K562 (cell line): Measurements from ENCODE around the gene TMEM95. TPM values are rescaled to one million over a fixed set of nuclear protein-coding genes. Genes with fewer than 3 reads are reported as not detected.

ENCODE experiments used
- ATAC-seq: fragments of 200-7000 bp; cut with Tn5 transposase; 3 replicates; pipeline ENCODE4 v1.9.1; 2020; ENCODE audit warnings: moderate library complexity
- BruUV-seq: library from RNA; stranded (reverse); fragments of 400-500 nt; replicated peaks from 2 replicates; lab custom pipeline; 2021; lab: Mats Ljungman, UMichigan
- CTCF ChIA-PET: fragments of 300-600 bp; formaldehyde crosslinking; extraction: SDS; loops from one replicate; lab custom pipeline; 2021; ENCODE audit warnings: low intra/inter-chr PET ratio; lab: Yijun Ruan, JAX
- POLR2A ChIA-PET: fragments of 300-600, 350-650 bp; sonication (Branson Sonifier 250); formaldehyde crosslinking; extraction: SDS; loops from one replicate; lab custom pipeline; 2021; ENCODE audit warnings: antibody characterized with exemption, inconsistent platforms; lab: Yijun Ruan, JAX
- DNase-seq, 4 experiments: peaks; one replicate each; pipeline versions ENCODE4 v3.0.0 to v3.0.0-alpha.2; 2011 to 2018; ENCODE audit warnings: low spot score in 3 of 4, mixed read lengths in 3 of 4; ENCODE audit errors: extremely low read depth in 1 of 4
- FAIRE-seq: peaks from 2 replicates; lab custom pipeline; 2011; peaks lifted over from hg19 to GRCh38; lab: Jason Lieb, UNC
- H2AFZ ChIP-seq: 2 replicates; pipeline ENCODE4 v1.6.0; 2011; ENCODE audit warnings: low read depth, low read length, control low read depth, inconsistent platforms
- H3K27ac ChIP-seq: fragments of 200-600 bp; 3 replicates; pipeline ENCODE4 v1.8.0; 2011; ENCODE audit warnings: low read depth, mild to moderate bottlenecking, control low read depth, inconsistent platforms, low read length, moderate library complexity, mixed read lengths; ENCODE audit errors: extremely low read depth
- H3K27me3 ChIP-seq, 2 experiments: fragments of 300-600 bp in 1 of 2; 2 replicates in 1 of 2; 3 replicates in 1 of 2; pipeline versions ENCODE4 v1.6.0 to v1.8.0; 2011; ENCODE audit warnings: inconsistent platforms in 2 of 2, low read length in 2 of 2, mild to moderate bottlenecking in 1 of 2, mixed read lengths in 1 of 2, moderate library complexity in 1 of 2; ENCODE audit not compliant: control insufficient read depth in 2 of 2, insufficient read depth in 2 of 2
- H3K36me3 ChIP-seq: fragments of 300-600 bp; 3 replicates; pipeline ENCODE4 v1.8.0; 2011; ENCODE audit warnings: mild to moderate bottlenecking, low read length, inconsistent platforms; ENCODE audit not compliant: control insufficient read depth, insufficient read depth
- H3K4me1 ChIP-seq, 2 experiments: fragments of 200-600 bp in 1 of 2; replicated peaks in 1 of 2; 2 replicates in 1 of 2; 3 replicates in 1 of 2; pipeline versions ENCODE4 v1.5.1 to v1.8.0; 2011; ENCODE audit warnings: inconsistent platforms in 2 of 2, low read length in 2 of 2, mild to moderate bottlenecking in 1 of 2, mixed read lengths in 1 of 2, moderate library complexity in 1 of 2; ENCODE audit not compliant: control insufficient read depth in 2 of 2, insufficient read depth in 2 of 2
- H3K4me2 ChIP-seq: 2 replicates; pipeline ENCODE4 v1.6.1; 2011; ENCODE audit warnings: low read length, control low read depth, inconsistent platforms, mixed read lengths; ENCODE audit not compliant: insufficient read depth
- H3K4me3 ChIP-seq: fragments of 200-600 bp; sonication (generic), shearing (Covaris generic); 2 replicates; pipeline ENCODE4 v1.5.1; 2016; ENCODE audit warnings: control low read depth, inconsistent platforms
- H3K79me2 ChIP-seq: fragments of 200-600 bp; 3 replicates; pipeline ENCODE4 v1.8.0; 2011; ENCODE audit warnings: low read length, inconsistent platforms; ENCODE audit not compliant: control insufficient read depth, insufficient read depth
- H3K9ac ChIP-seq, 2 experiments: 2 replicates each; pipeline versions ENCODE4 v1.6.0 to v1.6.1; 2011; ENCODE audit warnings: low read depth in 2 of 2, low read length in 2 of 2, control low read depth in 1 of 2, inconsistent platforms in 1 of 2, mild to moderate bottlenecking in 1 of 2, mixed read lengths in 1 of 2; ENCODE audit not compliant: insufficient read depth in 1 of 2
- H3K9me1 ChIP-seq: one replicate; pipeline ENCODE4 v1.6.0; 2011; ENCODE audit warnings: inconsistent platforms, mild to moderate bottlenecking, low read length, moderate library complexity; ENCODE audit not compliant: control insufficient read depth, insufficient read depth
- H3K9me3 ChIP-seq: replicated peaks from 2 replicates; pipeline ENCODE4 v1.5.1; 2011; ENCODE audit warnings: low read depth, low read length, inconsistent platforms; ENCODE audit not compliant: control insufficient read depth, insufficient read depth
- H4K20me1 ChIP-seq: replicated peaks from 2 replicates; pipeline ENCODE4 v1.6.1; 2011; ENCODE audit warnings: low read length, inconsistent platforms, mixed read lengths; ENCODE audit not compliant: control insufficient read depth, insufficient read depth
- CHCHD3 ChIP-seq: fragments of 250-450 bp; sonication (Bioruptor Pico); IDR thresholded peaks from 2 replicates; pipeline ENCODE4 v2.1.2; 2022; ENCODE audit warnings: mild to moderate bottlenecking
- EP400 ChIP-seq: fragments of 450-650 bp; IDR thresholded peaks from 2 replicates; pipeline ENCODE4 v1.6.1; 2017; ENCODE audit warnings: antibody characterized with exemption, mild to moderate bottlenecking, moderate library complexity
- HDAC2 ChIP-seq: fragments of 450-650 bp; IDR thresholded peaks from 2 replicates; pipeline ENCODE4 v1.6.1; 2016; ENCODE audit warnings: mild to moderate bottlenecking
- JUNB ChIP-seq: fragments of 450-650 bp; formaldehyde crosslinking; conservative IDR thresholded peaks from 2 replicates; pipeline ENCODE4 v1.4.0; 2020; ENCODE audit warnings: mild to moderate bottlenecking
- KDM5B ChIP-seq: fragments of 200-600 bp; sonication (generic); IDR thresholded peaks from 2 replicates; pipeline ENCODE4 v1.6.1; 2012; ENCODE audit warnings: low read depth, mild to moderate bottlenecking, moderate library complexity, low read length, control low read depth, inconsistent platforms; ENCODE audit not compliant: insufficient replicate concordance
- MBD2 ChIP-seq: sonication (generic); IDR thresholded peaks from 2 replicates; pipeline ENCODE4 v1.6.1; 2016; ENCODE audit warnings: low read depth, borderline replicate concordance
- NEUROD1 ChIP-seq: fragments of 150-350 bp; IDR thresholded peaks from 2 replicates; pipeline ENCODE4 v1.6.1; 2014; ENCODE audit warnings: borderline replicate concordance, low read length, low read depth; ENCODE audit not compliant: partially characterized antibody
- NRF1 ChIP-seq, 2 experiments: fragments of 450-650 bp; IDR thresholded peaks in 1 of 2; conservative IDR thresholded peaks in 1 of 2; 2 replicates each; pipeline ENCODE4 v1.6.1; 2014; ENCODE audit warnings: mild to moderate bottlenecking in 2 of 2
- OTX1 ChIP-seq: fragments of 450-650 bp; formaldehyde crosslinking; IDR thresholded peaks from 2 replicates; pipeline ENCODE4 v1.4.0; 2022; ENCODE audit warnings: mild to moderate bottlenecking
- PHF8 ChIP-seq: fragments of 200-600 bp; sonication (generic); IDR thresholded peaks from 2 replicates; pipeline ENCODE4 v1.6.1; 2012; ENCODE audit warnings: mixed run types, mild to moderate bottlenecking, inconsistent platforms, low read length, moderate library complexity, borderline replicate concordance
- PHTF2 ChIP-seq: fragments of 250-450 bp; sonication (Bioruptor Pico); IDR thresholded peaks from 2 replicates; pipeline ENCODE4 v1.5.0; 2021; ENCODE audit warnings: mild to moderate bottlenecking
- PKNOX1 ChIP-seq: fragments of 450-650 bp; IDR thresholded peaks from 2 replicates; pipeline ENCODE4 v1.6.1; 2016
- POLR2G ChIP-seq: fragments of 200-400 bp; formaldehyde crosslinking; IDR thresholded peaks from 2 replicates; pipeline ENCODE4 v1.6.1; 2017; ENCODE audit warnings: low read depth, mild to moderate bottlenecking, antibody characterized with exemption, low read length, moderate library complexity
- ZBTB5 ChIP-seq: fragments of 450-650 bp; IDR thresholded peaks from 2 replicates; pipeline ENCODE4 v1.6.1; 2017; ENCODE audit warnings: antibody characterized with exemption
- ZBTB7A ChIP-seq: IDR thresholded peaks from 2 replicates; pipeline ENCODE4 v1.6.1; 2011; ENCODE audit warnings: low read depth, mild to moderate bottlenecking, low read length, moderate library complexity, borderline replicate concordance; ENCODE audit not compliant: control insufficient read depth
- ZFX ChIP-seq: sonication (generic); formaldehyde crosslinking; IDR thresholded peaks from 2 replicates; pipeline ENCODE4 v1.8.0; 2022; ENCODE audit warnings: mild to moderate bottlenecking, missing genetic modification reagents, moderate library complexity
- ZNF655 ChIP-seq: fragments of 250-450 bp; sonication (Bioruptor Pico); IDR thresholded peaks from 2 replicates; pipeline ENCODE4 v1.5.0; 2021
- WGBS: fragments of 100-300 bp; shearing (Covaris generic); methylation state at CpG from one replicate; pipeline ENCODE4 v1.1.6; 2016; ENCODE audit warnings: low coverage, mixed read lengths; ENCODE audit not compliant: insufficient coverage; ENCODE audit errors: missing lambda C conversion rate; 5-methylcytosine and 5-hydroxymethylcytosine counted together
- in situ Hi-C: fragments of 300-500 bp; cut with MboI; formaldehyde crosslinking; loops from 4 replicates; pipeline ENCODE4 v1.15.0; 2018; ENCODE audit warnings: inconsistent platforms, mixed read lengths
- intact Hi-C: fragments of 100-400 bp; cut with micrococcal nuclease; formaldehyde crosslinking; loops from 2 replicates; pipeline ENCODE4 v1.14.2; 2022
- polyA plus RNA-seq, 8 experiments: library from polyadenylated mRNA; depleted of rRNA in 4 of 8; stranded (reverse) in 5 of 8; unstranded in 3 of 8; fragments of >200 nt; fragmentation: Nextera tagmentation in 2 of 8; fragmentation: Illumina TruSeq in 1 of 8; extraction: Ambion mirVana in 2 of 8; extraction: Trizol in 1 of 8; gene quantifications; 2 replicates each; pipeline versions ENCODE4 v1.2.1 to v1.2.3, GENCODE V29; 2011 to 2014; ENCODE audit warnings: inconsistent platforms in 1 of 8, missing spikeins in 1 of 8
- total RNA-seq, 7 experiments: library from RNA; depleted of rRNA in 6 of 7; stranded (reverse); fragments of >200 nt in 6 of 7; fragmentation: Illumina TruSeq in 2 of 7; extraction: Trizol in 2 of 7; gene quantifications; 2 replicates each; pipeline versions ENCODE4 v1.2.1 to v1.2.3, GENCODE V29; 2011 to 2021; ENCODE audit warnings: low replicate concordance in 1 of 7

TMEM95 gene
- total and polyA plus RNA-seq, 9 of the 15 experiments (the other 6 are each of a cell fraction or from before 2014, with no cell fraction given) = not detected

- Histone ChIP-seq H3K79me2 (peaks cover 8% of the 10 kb centered on the region; the same call in 2 of the 3 replicates), H3K27ac (peak within 1 kb of the TSS; percentile 78), H2AFZ (peak within 1 kb of the TSS; percentile 90), H3K27me3 (no peaks in the 10 kb centered on the region), H4K20me1 (no peaks in the 10 kb centered on the region), H3K4me2 (peak within 1 kb of the TSS; percentile 79), H3K9ac (peak within 1 kb of the TSS; percentile 75 to 87), H3K36me3 (peaks cover 5% of the 10 kb centered on the region; the same call in 1 of the 3 replicates), H3K4me3 (peak within 1 kb of the TSS; percentile 68), H3K4me1 (peaks cover 11 to 25% of the 10 kb centered on the region in 2 experiments; a peak in 3 of 5 replicates), H3K9me3 (no peaks in the 10 kb centered on the region), H3K9me1 (no peaks in the 10 kb centered on the region)
- intact Hi-C loops = loop anchor here (5.0 kb wide), 2 partner anchors 33 to 78 kb away; partner anchors contain the start of genes FGF11, POLR2A, SLC35G6 and TMEM102
- CTCF ChIA-PET = no interaction called here
- WGBS = 2% methylated on average over 36 of the region's 49 CpGs
- FAIRE-seq (peak; percentile 98), ATAC-seq (peak; percentile 98), DNase-seq (peak; percentile 75 to 98 (median 85))
- no TSS peak for BruUV-seq
- POLR2A ChIA-PET = interaction anchor here (0.6 to 1.8 kb wide), 11 partner anchors 12 to 195 kb away, joined by 3 to 23 read pairs (median 4); partner anchors contain the start of genes CD68, POLR2A and ZBTB4
- in situ Hi-C loops = no loop called here
- TF ChIP-seq POLR2G = peak; percentile 97
- no peak for TF ChIP-seq PHTF2
- TF ChIP-seq JUNB (CRISPR knock-in tag) = no peak
- peak; percentile 53 to 65; a peak in 3 of 4 replicates for TF ChIP-seq NRF1 (conservative IDR thresholded peaks at IDR 0.05 in 1 of 2, IDR thresholded peaks at IDR 0.05 in 1 of 2)
- TF ChIP-seq OTX1 (CRISPR knock-in tag) = no peak
- TF ChIP-seq HDAC2 = peak; percentile 51; the same call in 1 of the 2 replicates
- TF ChIP-seq PKNOX1 = peak; percentile 15; the same call in 1 of the 2 replicates
- TF ChIP-seq KDM5B = peak; percentile 64
- TF ChIP-seq ZNF655 (CRISPR knock-in tag) = no peak
- peak; percentile 25; the same call in 1 of the 2 replicates for TF ChIP-seq EP400
- no peak for TF ChIP-seq CHCHD3 (CRISPR knock-in tag)
- TF ChIP-seq ZBTB5 = peak; percentile 73
- TF ChIP-seq PHF8 = peak; percentile 78
- peak; percentile 89 for TF ChIP-seq MBD2
- TF ChIP-seq ZBTB7A = peak; percentile 85
- TF ChIP-seq ZFX (CRISPR knock-in tag) = peak; percentile 80
- peak; percentile 57 for TF ChIP-seq NEUROD1
These were observed 49.2 kb downstream of the TMEM95 start, which contains the start of gene TMEM256 for GRCh38 chr17:7403977-7404736. Gene TMEM256, minus strand, starts transcription at chr17:7404097. Its CDS starts 13 bp downstream, at chr17:7404084.
